Endothelial cell of umbilical vein (primary cell): Measurements from ENCODE around the gene AFF4. TPM values are rescaled to one million over a fixed set of nuclear protein-coding genes. Genes with fewer than 3 reads are reported as not detected.

Experiments
- BruUV-seq: library from RNA; stranded (reverse); fragments of 400-500 nt; replicated peaks from 2 replicates; lab custom pipeline; 2021; lab: Mats Ljungman, UMichigan
- CTCF ChIA-PET: fragments of 300-600, 350-600 bp; sonication (Branson Sonifier 250); formaldehyde crosslinking; loops from one replicate; lab custom pipeline; 2021; ENCODE audit warnings: antibody characterized with exemption, inconsistent platforms; lab: Charles Lee
- POLR2A ChIA-PET: fragments of 300-600, 350-600 bp; sonication (Branson Sonifier 250); formaldehyde crosslinking; loops from one replicate; lab custom pipeline; 2021; ENCODE audit warnings: antibody characterized with exemption, inconsistent platforms; lab: Charles Lee
- DNase-seq: peaks from one replicate; pipeline ENCODE4 v3.0.0-alpha.2; 2011; ENCODE audit warnings: low read depth, low spot score
- FAIRE-seq: peaks from 2 replicates; lab custom pipeline; 2011; peaks lifted over from hg19 to GRCh38; lab: Jason Lieb, UNC
- H2AFZ ChIP-seq: 2 replicates; pipeline ENCODE4 v1.6.0; 2012; ENCODE audit warnings: low read depth, low read length, control low read depth, inconsistent platforms
- H3K27ac ChIP-seq: 2 replicates; pipeline ENCODE4 v1.5.1; 2011; ENCODE audit warnings: low read depth, mild to moderate bottlenecking, control low read depth, low read length, moderate library complexity; ENCODE audit not compliant: insufficient read depth
- H3K27me3 ChIP-seq, 2 experiments: 2 replicates each; pipeline versions ENCODE4 v1.6.0 to v1.6.1; 2011; ENCODE audit warnings: low read length in 2 of 2, mixed read lengths in 1 of 2; ENCODE audit not compliant: control insufficient read depth in 2 of 2, insufficient read depth in 2 of 2
- H3K36me3 ChIP-seq, 2 experiments: 2 replicates in 1 of 2; 3 replicates in 1 of 2; pipeline ENCODE4 v1.5.1; 2011; ENCODE audit warnings: low read length in 2 of 2, mild to moderate bottlenecking in 1 of 2, moderate library complexity in 1 of 2; ENCODE audit not compliant: control insufficient read depth in 2 of 2, insufficient read depth in 2 of 2; ENCODE audit errors: extremely low read depth in 1 of 2
- H3K4me1 ChIP-seq: 3 replicates; pipeline ENCODE4 v1.5.1; 2011; ENCODE audit warnings: mild to moderate bottlenecking, low read length; ENCODE audit not compliant: control insufficient read depth, insufficient read depth; ENCODE audit errors: extremely low read depth
- H3K4me2 ChIP-seq: 2 replicates; pipeline ENCODE4 v1.6.1; 2011; ENCODE audit warnings: low read length, control low read depth, mixed read lengths; ENCODE audit not compliant: insufficient read depth
- H3K4me3 ChIP-seq, 3 experiments: fragments of 200-600 bp in 1 of 3; sonication (generic), shearing (Covaris generic) in 1 of 3; replicated peaks in 1 of 3; 2 replicates each; pipeline ENCODE4 v1.5.1; 2011 to 2016; ENCODE audit warnings: control low read depth in 3 of 3, low read length in 3 of 3, mild to moderate bottlenecking in 2 of 3, inconsistent platforms in 1 of 3, low read depth in 1 of 3, moderate library complexity in 1 of 3; ENCODE audit not compliant: insufficient read depth in 1 of 3
- H3K79me2 ChIP-seq: 2 replicates; pipeline ENCODE4 v1.6.0; 2012; ENCODE audit warnings: low read length, inconsistent platforms; ENCODE audit not compliant: control insufficient read depth, insufficient read depth
- H3K9ac ChIP-seq: replicated peaks from 2 replicates; pipeline ENCODE3; 2011; ENCODE audit warnings: low read length, control low read depth; ENCODE audit not compliant: insufficient read depth; ENCODE audit errors: extremely low read depth
- H3K9me1 ChIP-seq: replicated peaks from 3 replicates; pipeline ENCODE4 v1.6.0; 2011; ENCODE audit warnings: mild to moderate bottlenecking, low read length; ENCODE audit not compliant: control insufficient read depth, insufficient read depth; ENCODE audit errors: extremely low read depth
- H3K9me3 ChIP-seq: replicated peaks from 2 replicates; pipeline ENCODE4 v1.5.1; 2012; ENCODE audit warnings: low read length, inconsistent platforms; ENCODE audit not compliant: control insufficient read depth, insufficient read depth
- H4K20me1 ChIP-seq: replicated peaks from 2 replicates; pipeline ENCODE3; 2011; ENCODE audit warnings: mild to moderate bottlenecking, low read length; ENCODE audit not compliant: control insufficient read depth, insufficient read depth; ENCODE audit errors: extremely low read depth
- CTCF ChIP-seq, 2 donors: IDR thresholded peaks; 1 replicate in 1 of 2; 2 replicates in 1 of 2; pipeline ENCODE4 v1.5.1; 2011; ENCODE audit warnings: low read length in 2 of 2, mild to moderate bottlenecking in 2 of 2, moderate library complexity in 2 of 2, control low read depth in 1 of 2, inconsistent platforms in 1 of 2, low read depth in 1 of 2; ENCODE audit not compliant: insufficient read depth in 1 of 2; ENCODE audit errors: extremely low read depth in 1 of 2
- EZH2 ChIP-seq: IDR thresholded peaks from 2 replicates; pipeline ENCODE4 v1.6.1; 2012; ENCODE audit warnings: borderline replicate concordance, low read depth, mild to moderate bottlenecking, moderate library complexity, low read length, inconsistent platforms; ENCODE audit not compliant: severe bottlenecking
- FOS ChIP-seq: IDR thresholded peaks from 2 replicates; pipeline ENCODE4 v1.6.1; 2011; ENCODE audit warnings: mild to moderate bottlenecking, low read length, moderate library complexity, borderline replicate concordance; ENCODE audit not compliant: insufficient read depth
- GATA2 ChIP-seq: IDR thresholded peaks from 2 replicates; pipeline ENCODE4 v1.7.0; 2011; ENCODE audit warnings: low read depth, mild to moderate bottlenecking, moderate library complexity, mixed read lengths, low read length; ENCODE audit not compliant: insufficient read length, insufficient read depth
- JUN ChIP-seq: IDR thresholded peaks from 2 replicates; pipeline ENCODE4 v1.6.1; 2011; ENCODE audit warnings: borderline replicate concordance, low read depth; ENCODE audit not compliant: insufficient read length, insufficient read depth
- MYC ChIP-seq: IDR thresholded peaks from one replicate; pipeline ENCODE4 v1.6.1; 2011; ENCODE audit warnings: mild to moderate bottlenecking, low read depth, low read length
- POLR2A ChIP-seq: IDR thresholded peaks from 2 replicates; pipeline ENCODE4 v1.6.1; 2012; ENCODE audit warnings: low read depth, mild to moderate bottlenecking, control low read depth, low read length
- POLR2AphosphoS5 ChIP-seq: IDR thresholded peaks from 2 replicates; pipeline ENCODE4 v1.6.1; 2012; ENCODE audit warnings: low read depth, mild to moderate bottlenecking, control low read depth, low read length, moderate library complexity; ENCODE audit not compliant: insufficient read depth
- dilution Hi-C: fragments of 300-500 bp; cut with MboI; formaldehyde crosslinking; loops from one replicate; pipeline ENCODE4 v1.15.0; 2019; ENCODE audit warnings: low sequenced_read_pairs; ENCODE audit not compliant: extremely low pct_ligation_motif_present
- intact Hi-C: fragments of 100-400 bp; cut with micrococcal nuclease; formaldehyde crosslinking; loops from one replicate; pipeline ENCODE4 v1.10.0; 2022
- polyA plus RNA-seq, 4 experiments: library from polyadenylated mRNA; depleted of rRNA in 3 of 4; stranded (reverse) in 3 of 4; unstranded in 1 of 4; fragments of >200 nt; gene quantifications; 2 replicates each; pipeline versions ENCODE4 v1.2.1 to v1.2.3, GENCODE V29; 2011 to 2012; ENCODE audit warnings: missing spikeins in 1 of 4
- total RNA-seq: library from RNA; stranded (reverse); gene quantifications from 2 replicates; pipeline ENCODE4 v1.2.3, GENCODE V29; 2021
- TF ChIP-seq, protein P1 (sequence below): IDR thresholded peaks from 2 replicates; pipeline ENCODE4 v1.6.1; 2011; ENCODE audit not compliant: insufficient read depth, insufficient read length

The AFF4 gene
- total and polyA plus RNA-seq, 2 donors (not counting 3 experiments of a cell fraction or from before 2014, with no cell fraction given): 27.0 to 88.3 TPM

DNA sequence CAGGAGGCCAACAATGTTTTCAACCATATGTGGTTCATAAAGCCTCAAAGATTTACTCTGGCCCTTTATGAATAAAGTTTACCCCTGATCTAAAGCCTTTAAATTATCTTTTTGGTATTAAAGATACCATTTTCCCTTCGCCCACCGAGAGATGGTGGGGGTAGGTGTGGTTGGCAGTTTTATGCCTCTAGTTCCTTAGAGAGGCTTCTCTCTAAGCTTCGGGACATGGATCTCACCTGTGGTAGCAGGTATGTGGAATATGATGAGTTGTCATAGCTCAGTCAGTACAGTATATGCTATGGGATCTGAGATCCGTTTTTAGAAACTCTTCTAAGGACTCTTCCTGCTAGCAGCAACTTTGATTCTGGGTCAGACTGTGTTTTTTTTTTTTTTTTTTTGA is 94.7 kb downstream of the AFF4 start:
- no peak overlapping the region for H3K9ac ChIP-seq
- dilution Hi-C loops: no loop called here
- no peaks in the 10 kb centered on the region for H3K9me3 ChIP-seq
- H2AFZ ChIP-seq: no peak overlapping the region
- peak; percentile 11 for TF ChIP-seq POLR2AphosphoS5
- TF ChIP-seq MYC: no peak
- H3K27ac ChIP-seq: no peak overlapping the region
- no peaks in the 10 kb centered on the region for H3K27me3 ChIP-seq
- H3K4me1 ChIP-seq: peaks cover 12% of the 10 kb centered on the region
- no peaks in the 10 kb centered on the region for H4K20me1 ChIP-seq
- no peaks in the 10 kb centered on the region for H3K9me1 ChIP-seq
- H3K4me2 ChIP-seq: no peak overlapping the region
- H3K36me3 ChIP-seq: no peaks in the 10 kb centered on the region
- DNase-seq: no peak
- peaks cover 10% of the 10 kb centered on the region for H3K79me2 ChIP-seq
- ChIA-PET CTCF (interaction anchor here (1.0 to 1.2 kb wide), 4 partner anchors 14 to 114 kb away, joined by 3 to 6 read pairs (median 4); no protein-coding TSS in a partner anchor), POLR2A (no interaction called here)
- H3K4me3 ChIP-seq: no peak overlapping the region
- no peak for FAIRE-seq
- BruUV-seq: no TSS peak
- intact Hi-C loops: loop anchor here (5.0 kb wide), 2 partner anchors 131 to 481 kb away; partner anchors contain the start of gene KIF3A

DNA sequence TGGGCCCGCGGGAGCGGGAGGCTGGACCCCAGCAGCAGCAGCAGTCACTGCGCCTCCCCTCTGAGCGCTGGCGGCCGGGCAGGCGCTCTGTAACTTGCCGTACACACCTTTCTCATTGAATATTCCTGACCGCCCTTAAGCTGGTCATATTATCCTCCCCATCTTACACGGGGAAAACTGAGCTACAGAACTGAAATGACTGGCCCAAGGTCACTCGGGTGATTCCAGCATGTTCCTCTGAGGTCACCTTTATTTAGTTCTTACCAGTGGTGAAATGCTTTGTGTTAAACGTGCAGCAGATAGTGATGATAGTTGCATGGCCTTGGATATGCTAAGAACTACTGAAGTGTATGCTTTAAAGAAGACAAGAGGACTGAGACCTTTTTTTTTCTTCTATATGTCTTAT is 96.4 kb downstream of the AFF4 start:
- intact Hi-C loops: loop anchor here (5.0 kb wide), 2 partner anchors 130 to 480 kb away; partner anchors contain the start of gene KIF3A
- TSS peak; percentile 63 for BruUV-seq
- Histone ChIP-seq H3K79me2 (peaks cover 10% of the 10 kb centered on the region), H2AFZ (peak overlapping the region; percentile 38), H3K9ac (peak overlapping the region; percentile 82), H4K20me1 (no peaks in the 10 kb centered on the region), H3K4me2 (peak overlapping the region; percentile 87), H3K27ac (peak overlapping the region; percentile 78), H3K4me3 (peak overlapping the region; percentile 14 to 89 (median 76)), H3K36me3 (no peaks in the 10 kb centered on the region), H3K27me3 (peaks cover 0 to 1% of the 10 kb centered on the region in 2 experiments), H3K9me1 (no peaks in the 10 kb centered on the region), H3K4me1 (peaks cover 12% of the 10 kb centered on the region), H3K9me3 (no peaks in the 10 kb centered on the region)
- no peak for FAIRE-seq
- POLR2A ChIA-PET: interaction anchor here (1.2 to 1.5 kb wide), 3 partner anchors 13 to 37 kb away, joined by 3 to 6 read pairs (median 4); no protein-coding TSS in a partner anchor
- TF ChIP-seq, protein P1, sequence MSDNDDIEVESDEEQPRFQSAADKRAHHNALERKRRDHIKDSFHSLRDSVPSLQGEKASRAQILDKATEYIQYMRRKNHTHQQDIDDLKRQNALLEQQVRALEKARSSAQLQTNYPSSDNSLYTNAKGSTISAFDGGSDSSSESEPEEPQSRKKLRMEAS: no peak
- no peak for TF ChIP-seq CTCF (IDR thresholded peaks at IDR 0.05; ENCODE audit: extremely low read depth in 1 of 2, insufficient read depth in 1 of 2, low read depth in 1 of 2, low read length in 2 of 2)
- no peak for TF ChIP-seq EZH2
- TF ChIP-seq JUN: no peak
- no peak for TF ChIP-seq POLR2AphosphoS5
- TF ChIP-seq GATA2: no peak
- TF ChIP-seq MYC: no peak
- no peak for TF ChIP-seq FOS
- no peak for TF ChIP-seq POLR2A
- dilution Hi-C loops: no loop called here
- DNase-seq: no peak
- CTCF ChIA-PET: interaction anchor here (1.0 to 4.6 kb wide), 7 partner anchors 10 to 37 kb away, joined by 3 to 36 read pairs (median 6); partner anchors contain the start of gene SHROOM1
